Osteocyte (in vitro differentiated cells): ENCODE data around the gene CISH. TPM values are rescaled to one million over a fixed set of nuclear protein-coding genes. Genes with fewer than 3 reads are reported as not detected.

Experiments used
- DNase-seq: peaks from one replicate; pipeline ENCODE4 v3.0.0; 2021; ENCODE audit warnings: mixed read lengths; ENCODE audit not compliant: unreplicated experiment; ENCODE audit errors: extremely low spot score
- H3K27ac Mint-ChIP-seq: one replicate; pipeline ENCODE4 v1.8.0; 2021; ENCODE audit warnings: mild to moderate bottlenecking, mixed read lengths; ENCODE audit not compliant: unreplicated experiment
- H3K27me3 Mint-ChIP-seq: one replicate; pipeline ENCODE4 v1.8.0; 2021; ENCODE audit warnings: mixed read lengths; ENCODE audit not compliant: unreplicated experiment
- H3K36me3 Mint-ChIP-seq: one replicate; pipeline ENCODE4 v1.8.0; 2021; ENCODE audit warnings: mixed read lengths; ENCODE audit not compliant: unreplicated experiment
- H3K4me1 Mint-ChIP-seq: one replicate; pipeline ENCODE4 v1.8.0; 2021; ENCODE audit warnings: mixed read lengths; ENCODE audit not compliant: unreplicated experiment
- H3K4me3 Mint-ChIP-seq: one replicate; pipeline ENCODE4 v1.8.0; 2021; ENCODE audit warnings: mild to moderate bottlenecking, moderate library complexity, mixed read lengths; ENCODE audit not compliant: unreplicated experiment
- H3K9me3 Mint-ChIP-seq: one replicate; pipeline ENCODE4 v1.8.0; 2021; ENCODE audit warnings: mixed read lengths; ENCODE audit not compliant: unreplicated experiment
- total RNA-seq: library from RNA; stranded (reverse); gene quantifications from 2 replicates; pipeline ENCODE4 v1.2.1, GENCODE V29; 2021
- TF ChIP-seq, protein P1 (sequence below): fragments of 200-600 bp; sonication (generic); IDR thresholded peaks from 2 replicates; pipeline ENCODE4 v1.5.0; 2021; ENCODE audit warnings: antibody characterized with exemption, mild to moderate bottlenecking, moderate library complexity

Gene CISH
- total RNA-seq, 1 donor from 2014 or later: 1.7 TPM

DNA sequence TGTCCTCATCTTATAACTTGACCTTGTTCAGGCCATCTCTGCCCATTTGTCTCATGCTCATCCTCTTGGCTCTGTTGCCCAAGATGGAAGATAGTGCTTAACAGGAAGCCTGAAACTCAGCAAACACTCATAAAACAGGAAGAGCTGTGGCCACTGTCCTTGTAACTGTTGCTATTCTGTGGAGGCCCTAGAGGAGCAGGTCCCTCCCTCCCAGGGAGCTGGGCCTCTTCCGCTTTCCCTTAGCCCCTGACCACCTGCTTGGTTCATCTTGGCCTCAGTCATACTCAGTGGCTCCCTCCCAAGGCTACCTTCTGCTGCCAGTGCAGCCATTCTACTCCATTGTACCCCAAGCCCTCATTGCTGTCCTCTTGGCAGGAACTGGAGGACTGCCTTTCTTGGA, 8.8 kb upstream of the CISH start:
- peaks cover 2% of the 10 kb centered on the region for H3K36me3 Mint-ChIP-seq
- H3K4me1 Mint-ChIP-seq: peaks cover 23% of the 10 kb centered on the region
- no peak for DNase-seq
- no peaks in the 10 kb centered on the region for H3K9me3 Mint-ChIP-seq
- no peaks in the 10 kb centered on the region for H3K27me3 Mint-ChIP-seq
- H3K27ac Mint-ChIP-seq: no peak overlapping the region
- H3K4me3 Mint-ChIP-seq: no peak overlapping the region
- TF ChIP-seq, protein P1, sequence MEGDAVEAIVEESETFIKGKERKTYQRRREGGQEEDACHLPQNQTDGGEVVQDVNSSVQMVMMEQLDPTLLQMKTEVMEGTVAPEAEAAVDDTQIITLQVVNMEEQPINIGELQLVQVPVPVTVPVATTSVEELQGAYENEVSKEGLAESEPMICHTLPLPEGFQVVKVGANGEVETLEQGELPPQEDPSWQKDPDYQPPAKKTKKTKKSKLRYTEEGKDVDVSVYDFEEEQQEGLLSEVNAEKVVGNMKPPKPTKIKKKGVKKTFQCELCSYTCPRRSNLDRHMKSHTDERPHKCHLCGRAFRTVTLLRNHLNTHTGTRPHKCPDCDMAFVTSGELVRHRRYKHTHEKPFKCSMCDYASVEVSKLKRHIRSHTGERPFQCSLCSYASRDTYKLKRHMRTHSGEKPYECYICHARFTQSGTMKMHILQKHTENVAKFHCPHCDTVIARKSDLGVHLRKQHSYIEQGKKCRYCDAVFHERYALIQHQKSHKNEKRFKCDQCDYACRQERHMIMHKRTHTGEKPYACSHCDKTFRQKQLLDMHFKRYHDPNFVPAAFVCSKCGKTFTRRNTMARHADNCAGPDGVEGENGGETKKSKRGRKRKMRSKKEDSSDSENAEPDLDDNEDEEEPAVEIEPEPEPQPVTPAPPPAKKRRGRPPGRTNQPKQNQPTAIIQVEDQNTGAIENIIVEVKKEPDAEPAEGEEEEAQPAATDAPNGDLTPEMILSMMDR: no peak

DNA sequence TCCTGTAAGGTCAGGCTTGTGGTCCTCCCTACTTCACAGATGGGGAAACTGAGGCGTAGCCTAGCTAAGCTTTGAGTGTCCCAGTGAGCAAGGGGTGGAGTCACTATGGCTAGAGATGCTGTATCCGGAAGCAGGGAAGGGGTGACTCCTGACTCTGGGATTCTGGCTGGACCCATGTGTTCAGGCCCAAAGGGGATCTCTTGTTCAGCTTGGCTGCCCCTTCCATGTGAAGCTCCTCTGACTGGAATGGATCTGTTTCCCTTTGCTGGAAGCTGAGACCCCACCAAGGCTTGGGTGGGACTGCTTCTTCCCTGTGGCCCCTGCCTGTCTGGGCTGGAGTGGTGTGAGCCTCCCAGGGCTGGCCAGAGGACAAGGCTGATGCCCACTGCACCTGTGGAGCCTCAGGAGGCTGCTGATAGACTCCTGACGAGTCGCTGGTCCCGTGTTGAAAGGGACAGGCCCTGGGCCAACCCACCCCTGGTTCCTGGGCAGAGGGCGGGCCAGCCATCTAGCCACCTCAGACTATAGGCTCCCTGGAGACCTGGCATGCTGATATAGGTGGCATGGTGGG, 6.4 kb upstream of the CISH start:
- H3K27ac Mint-ChIP-seq: no peak overlapping the region
- DNase-seq: no peak
- H3K4me3 Mint-ChIP-seq: peak overlapping the region; percentile 86

GRCh38 chr3:50617096-50617791, 5.7 kb upstream of the CISH start, which contains the start of gene MAPKAPK3:
Gene MAPKAPK3 (plus strand): TSS chr3:50617151. CDS start chr3:50617566, 415 bp downstream.
- Mint-ChIP-seq H3K4me1 (peaks cover 17% of the 10 kb centered on the region), H3K9me3 (no peaks in the 10 kb centered on the region), H3K27me3 (no peaks in the 10 kb centered on the region)

More for the DNA sequence above, 6.4 kb upstream of the CISH start:
- Mint-ChIP-seq H3K27me3 (no peaks in the 10 kb centered on the region), H3K9me3 (no peaks in the 10 kb centered on the region), H3K4me1 (peaks cover 14% of the 10 kb centered on the region), H3K36me3 (peaks cover 2% of the 10 kb centered on the region)
- TF ChIP-seq, protein P1: no peak

GRCh38 chr3:50616770-50617095, 5.2 kb upstream of the CISH start:
- H3K9me3 Mint-ChIP-seq: no peaks in the 10 kb centered on the region
- TF ChIP-seq, protein P1: no peak
- peak; percentile 95 for DNase-seq
- no peaks in the 10 kb centered on the region for H3K36me3 Mint-ChIP-seq
- H3K4me3 Mint-ChIP-seq: peak overlapping the region; percentile 86
- H3K27ac Mint-ChIP-seq: peak overlapping the region; percentile 90
- peaks cover 21% of the 10 kb centered on the region for H3K4me1 Mint-ChIP-seq
- H3K27me3 Mint-ChIP-seq: no peaks in the 10 kb centered on the region

More at GRCh38 chr3:50617096-50617791, 5.7 kb upstream of the CISH start, which contains the start of gene MAPKAPK3:
- H3K36me3 Mint-ChIP-seq: no peaks in the 10 kb centered on the region
- no peak for DNase-seq
- TF ChIP-seq, protein P1: no peak
- H3K4me3 Mint-ChIP-seq: peak within 1 kb of the TSS; percentile 86
- H3K27ac Mint-ChIP-seq: peak within 1 kb of the TSS; percentile 90

DNA sequence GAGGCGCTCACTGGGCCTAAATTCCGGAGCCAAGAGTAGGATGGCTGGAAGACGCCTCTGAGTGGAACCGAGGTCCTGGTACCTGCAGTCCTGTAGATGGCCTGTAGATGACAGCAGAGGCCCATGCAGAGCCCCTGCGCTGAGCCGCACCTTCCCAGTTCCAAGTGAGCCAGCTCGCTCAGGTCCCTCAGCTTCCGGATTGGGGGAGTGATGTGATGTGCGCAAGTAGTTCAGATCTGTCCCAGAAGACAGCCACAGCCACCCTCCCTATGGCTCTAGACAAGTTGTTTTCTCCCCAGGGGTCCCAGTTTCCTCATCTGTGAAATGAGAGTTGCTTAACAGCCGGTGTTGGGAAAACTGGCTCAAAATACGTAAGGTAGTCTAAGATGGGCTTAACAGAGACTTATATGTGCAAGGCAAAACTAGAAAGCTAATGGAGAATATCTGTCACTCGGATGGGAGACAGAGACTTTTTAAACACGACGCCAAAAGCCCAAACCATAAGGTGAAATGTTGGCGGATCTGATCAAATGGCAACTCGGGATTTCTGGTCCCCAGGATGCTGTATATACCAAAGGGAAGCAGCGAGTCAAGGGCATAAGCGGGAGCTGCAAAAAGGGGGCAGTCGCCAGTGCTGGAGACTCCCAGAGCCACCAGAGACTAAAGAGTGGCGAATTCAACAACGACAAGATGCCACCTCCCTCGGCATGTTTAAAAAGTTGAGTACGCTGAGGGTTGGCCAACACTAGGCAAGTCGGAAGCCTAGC, 4.6 kb upstream of the CISH start:
- Mint-ChIP-seq H3K4me1 (peaks cover 22% of the 10 kb centered on the region), H3K9me3 (no peaks in the 10 kb centered on the region), H3K36me3 (no peaks in the 10 kb centered on the region), H3K27me3 (no peaks in the 10 kb centered on the region), H3K27ac (peak overlapping the region; percentile 90), H3K4me3 (peak overlapping the region; percentile 86)
- peak; percentile 93 for DNase-seq
- TF ChIP-seq, protein P1: peak; percentile 98
